Choroid plexus epithelial cell (primary cell): ENCODE data around the gene HLA-A.

Experiments
- DNase-seq: peaks from one replicate; pipeline ENCODE4 v3.0.0-alpha.2; 2010; ENCODE audit warnings: low read depth
- H3K4me3 ChIP-seq: 2 replicates; pipeline ENCODE4 v1.5.1; 2011; ENCODE audit warnings: low read depth, mild to moderate bottlenecking, control low read depth, low read length, moderate library complexity
- TF ChIP-seq, protein P1 (sequence below): conservative IDR thresholded peaks from 2 replicates; pipeline ENCODE4 v1.5.1; 2011; ENCODE audit warnings: low read depth, mild to moderate bottlenecking, control low read depth, inconsistent platforms, low read length, moderate library complexity

The HLA-A gene

GRCh38 chr6:29942275-29943052 is at the start of gene HLA-A:
Gene HLA-A, plus strand, starts transcription at chr6:29942532. Its CDS starts 22 bp downstream, at chr6:29942554.
- DNase-seq, result peak; percentile 97
- H3K4me3 ChIP-seq, result peak within 1 kb of the TSS; percentile 69
- TF ChIP-seq, protein P1, sequence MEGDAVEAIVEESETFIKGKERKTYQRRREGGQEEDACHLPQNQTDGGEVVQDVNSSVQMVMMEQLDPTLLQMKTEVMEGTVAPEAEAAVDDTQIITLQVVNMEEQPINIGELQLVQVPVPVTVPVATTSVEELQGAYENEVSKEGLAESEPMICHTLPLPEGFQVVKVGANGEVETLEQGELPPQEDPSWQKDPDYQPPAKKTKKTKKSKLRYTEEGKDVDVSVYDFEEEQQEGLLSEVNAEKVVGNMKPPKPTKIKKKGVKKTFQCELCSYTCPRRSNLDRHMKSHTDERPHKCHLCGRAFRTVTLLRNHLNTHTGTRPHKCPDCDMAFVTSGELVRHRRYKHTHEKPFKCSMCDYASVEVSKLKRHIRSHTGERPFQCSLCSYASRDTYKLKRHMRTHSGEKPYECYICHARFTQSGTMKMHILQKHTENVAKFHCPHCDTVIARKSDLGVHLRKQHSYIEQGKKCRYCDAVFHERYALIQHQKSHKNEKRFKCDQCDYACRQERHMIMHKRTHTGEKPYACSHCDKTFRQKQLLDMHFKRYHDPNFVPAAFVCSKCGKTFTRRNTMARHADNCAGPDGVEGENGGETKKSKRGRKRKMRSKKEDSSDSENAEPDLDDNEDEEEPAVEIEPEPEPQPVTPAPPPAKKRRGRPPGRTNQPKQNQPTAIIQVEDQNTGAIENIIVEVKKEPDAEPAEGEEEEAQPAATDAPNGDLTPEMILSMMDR, result no peak

DNA sequence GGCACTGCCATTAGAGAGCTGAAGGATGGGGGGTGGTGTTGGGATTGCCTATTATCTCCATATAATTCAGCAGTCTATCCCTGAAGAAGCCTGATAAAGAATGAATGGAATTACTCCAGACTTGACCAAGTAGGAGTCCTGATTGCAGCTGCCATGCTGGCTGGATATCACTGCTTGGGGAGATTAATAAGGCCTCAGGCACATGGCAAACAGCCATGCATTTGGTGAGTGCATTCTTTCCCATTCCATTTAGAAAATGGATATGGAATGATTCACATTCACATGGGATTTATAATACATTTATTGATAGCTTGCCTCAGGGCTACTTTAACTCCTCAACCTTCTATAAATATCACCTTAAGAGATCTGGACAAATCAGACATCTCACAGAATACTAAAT is 49.6 kb upstream of the HLA-A start:
- H3K4me3 ChIP-seq, result no peak overlapping the region
- no peak for DNase-seq
- TF ChIP-seq, protein P1, result no peak

- H3K4me3 ChIP-seq, result no peak overlapping the region
- no peak for DNase-seq
- TF ChIP-seq, protein P1, result no peak
These were observed 43.1 kb upstream of the HLA-A start for GRCh38 chr6:29899281-29899680.

DNA sequence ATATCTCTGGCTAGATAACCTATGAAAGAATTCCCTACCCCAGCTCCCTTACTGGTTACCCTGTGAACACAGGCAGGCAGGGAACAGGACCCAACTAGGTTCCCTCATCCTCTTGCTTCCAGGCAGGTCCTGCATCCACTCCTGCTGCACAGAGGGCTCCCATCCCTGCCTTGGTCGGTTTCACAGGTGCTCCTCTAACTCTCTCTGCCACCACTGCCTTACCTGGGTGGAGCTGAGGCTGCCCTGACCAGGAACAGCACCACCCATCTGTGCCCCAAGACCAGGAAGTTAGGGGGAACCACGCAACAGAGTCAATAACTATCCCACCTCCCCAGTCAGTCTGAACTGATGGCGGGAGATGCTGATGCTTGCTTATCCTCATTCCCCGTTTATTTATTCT is 37.0 kb upstream of the HLA-A start:
- H3K4me3 ChIP-seq, result no peak overlapping the region
- TF ChIP-seq, protein P1, result no peak
- no peak for DNase-seq

- TF ChIP-seq, protein P1, result no peak
- no peak for DNase-seq
These were observed 34.5 kb upstream of the HLA-A start for GRCh38 chr6:29907637-29908340.

GRCh38 chr6:29908341-29908662 is 34.0 kb upstream of the HLA-A start:
- no peak overlapping the region for H3K4me3 ChIP-seq
- DNase-seq, result no peak
- TF ChIP-seq, protein P1, result no peak

More at GRCh38 chr6:29907637-29908340, 34.5 kb upstream of the HLA-A start:
- H3K4me3 ChIP-seq, result no peak overlapping the region
